ENCODE results near the gene PLCL2.

The PLCL2 gene

GRCh38 chr3:17138246-17139039 lies 253.7 kb downstream of the PLCL2 start:
- Histone ChIP-seq H3K4me1 (ENCODE audit: insufficient read depth, low read length) (no peaks in the 10 kb centered on the region), H3K4me3 (ENCODE audit: low read length) (no peak overlapping the region), H3K27ac (ENCODE audit: low read length) (no peak overlapping the region), H3K27me3 (ENCODE audit: insufficient read depth, low read length) (no peaks in the 10 kb centered on the region), H3K36me3 (ENCODE audit: insufficient read depth, low read depth, low read length) (no peaks in the 10 kb centered on the region), H3K9ac (ENCODE audit: low read depth, low read length) (no peak overlapping the region), H3K9me3 (ENCODE audit: insufficient read depth, low read depth, low read length) (no peaks in the 10 kb centered on the region)

Measured in iPS-20b (cell line).